SK-N-SH (cell line): ENCODE measurements around the gene IL18RAP. TPM values are rescaled to one million over a fixed set of nuclear protein-coding genes. Genes with fewer than 3 reads are reported as not detected.

ENCODE experiments used
- CTCF ChIA-PET: fragments of 300-600, 350-600 bp; formaldehyde crosslinking; extraction: SDS; loops from one replicate; lab custom pipeline; 2021; lab: Yijun Ruan, JAX
- POLR2A ChIA-PET: fragments of 350-600 bp; sonication (Branson Sonifier 250); formaldehyde crosslinking; extraction: SDS; loops from one replicate; lab custom pipeline; 2020; ENCODE audit warnings: antibody characterized with exemption, inconsistent platforms; lab: Yijun Ruan, JAX
- DNase-seq: peaks from one replicate; pipeline ENCODE4 v3.0.0; 2012
- H2AFZ ChIP-seq: fragments of 200-600 bp; sonication (generic); 2 replicates; pipeline ENCODE4 v1.8.1; 2016; ENCODE audit warnings: antibody characterized with exemption, mild to moderate bottlenecking, low read depth
- H3F3A ChIP-seq: fragments of 200-600 bp; sonication (generic); replicated peaks from 2 replicates; pipeline ENCODE3; 2016; ENCODE audit warnings: antibody characterized with exemption, mild to moderate bottlenecking; ENCODE audit not compliant: insufficient read depth
- H3K27ac ChIP-seq, 2 experiments: fragments of 200-500 bp in 1 of 2; fragments of 200-600 bp in 1 of 2; sonication (Bioruptor generic) in 1 of 2; sonication (generic), shearing (Covaris generic) in 1 of 2; 2 replicates each; pipeline versions ENCODE4 v1.5.1 to v1.6.1; 2014 to 2016; ENCODE audit warnings: low read depth in 2 of 2, inconsistent platforms in 1 of 2, low read length in 1 of 2, mild to moderate bottlenecking in 1 of 2, mixed read lengths in 1 of 2
- H3K27me3 ChIP-seq: fragments of 200-600 bp; sonication (generic), shearing (Covaris generic); 2 replicates; pipeline ENCODE4 v1.6.1; 2016; ENCODE audit warnings: mixed run types; ENCODE audit not compliant: insufficient read depth
- H3K36me3 ChIP-seq, 2 experiments: fragments of 200-500 bp in 1 of 2; fragments of 200-600 bp in 1 of 2; sonication (Bioruptor generic) in 1 of 2; sonication (generic) in 1 of 2; replicated peaks in 1 of 2; 2 replicates each; pipeline versions ENCODE3 to v1.5.1; 2014 to 2016; ENCODE audit warnings: low read length in 1 of 2, mild to moderate bottlenecking in 1 of 2; ENCODE audit not compliant: insufficient read depth in 2 of 2, control insufficient read depth in 1 of 2
- H3K4me1 ChIP-seq, 2 experiments: fragments of 200-500 bp in 1 of 2; fragments of 200-600 bp in 1 of 2; sonication (Bioruptor generic) in 1 of 2; sonication (generic), shearing (Covaris generic) in 1 of 2; 2 replicates each; pipeline versions ENCODE4 v1.5.1 to v1.6.1; 2014 to 2016; ENCODE audit warnings: low read depth in 1 of 2, low read length in 1 of 2, mixed run types in 1 of 2; ENCODE audit not compliant: insufficient read depth in 2 of 2, control insufficient read depth in 1 of 2
- H3K4me2 ChIP-seq: fragments of 200-600 bp; sonication (generic), shearing (Covaris generic); 2 replicates; pipeline ENCODE4 v1.6.1; 2017; ENCODE audit warnings: mixed run types
- H3K4me3 ChIP-seq, 2 experiments: fragments of 200-500 bp in 1 of 2; fragments of 200-600 bp in 1 of 2; sonication (Bioruptor generic) in 1 of 2; sonication (generic), shearing (Covaris generic) in 1 of 2; 2 replicates each; pipeline versions ENCODE4 v1.5.1 to v1.8.1; 2014 to 2016; ENCODE audit warnings: low read depth in 2 of 2, inconsistent platforms in 1 of 2, low read length in 1 of 2, mild to moderate bottlenecking in 1 of 2, mixed read lengths in 1 of 2, moderate library complexity in 1 of 2
- H3K79me2 ChIP-seq: fragments of 200-600 bp; sonication (generic); 2 replicates; pipeline ENCODE4 v1.8.1; 2017; ENCODE audit warnings: mild to moderate bottlenecking; ENCODE audit not compliant: insufficient read depth
- H3K9ac ChIP-seq: fragments of 200-600 bp; sonication (generic); 2 replicates; pipeline ENCODE4 v1.6.1; 2017; ENCODE audit warnings: mixed run types
- H3K9me2 ChIP-seq: fragments of 200-600 bp; sonication (generic); 2 replicates; pipeline ENCODE4 v1.6.1; 2017; ENCODE audit warnings: mixed run types
- H3K9me3 ChIP-seq: fragments of 200-600 bp; sonication (generic); 2 replicates; pipeline ENCODE4 v1.6.1; 2017; ENCODE audit warnings: mixed run types, mild to moderate bottlenecking, moderate library complexity
- H4K20me1 ChIP-seq: fragments of 200-600 bp; sonication (generic); 2 replicates; pipeline ENCODE4 v1.6.1; 2017; ENCODE audit warnings: mild to moderate bottlenecking, mixed run types; ENCODE audit not compliant: insufficient read depth
- CTCF ChIP-seq: fragments of 200-600 bp; sonication (generic); IDR thresholded peaks from 2 replicates; pipeline ENCODE4 v1.6.1; 2017; ENCODE audit warnings: antibody characterized with exemption, mild to moderate bottlenecking, moderate library complexity
- ELF1 ChIP-seq: IDR thresholded peaks from 2 replicates; pipeline ENCODE4 v1.4.0; 2012
- FOSL2 ChIP-seq: IDR thresholded peaks from 2 replicates; pipeline ENCODE4 v1.4.0; 2012; ENCODE audit warnings: low read depth, mild to moderate bottlenecking, moderate library complexity, borderline replicate concordance
- GABPA ChIP-seq: IDR thresholded peaks from 2 replicates; pipeline ENCODE4 v1.4.0; 2012; ENCODE audit warnings: low read depth, mild to moderate bottlenecking
- NFIC ChIP-seq: IDR thresholded peaks from 2 replicates; pipeline ENCODE4 v1.4.0; 2012; ENCODE audit warnings: borderline replicate concordance
- NRF1 ChIP-seq: IDR thresholded peaks from 2 replicates; pipeline ENCODE4 v1.6.1; 2012; ENCODE audit warnings: low read depth, mild to moderate bottlenecking, low read length
- RAD21 ChIP-seq: IDR thresholded peaks from 2 replicates; pipeline ENCODE4 v1.6.1; 2012; ENCODE audit warnings: mild to moderate bottlenecking, low read length
- RCOR1 ChIP-seq: fragments of 150-350 bp; IDR thresholded peaks from 2 replicates; pipeline ENCODE4 v1.6.1; 2017; ENCODE audit warnings: antibody characterized with exemption, low read length
- YY1 ChIP-seq: IDR thresholded peaks from 2 replicates; pipeline ENCODE4 v1.4.0; 2012; ENCODE audit warnings: low read depth, mild to moderate bottlenecking
- ZBTB33 ChIP-seq: IDR thresholded peaks from 2 replicates; pipeline ENCODE4 v1.4.0; 2012; ENCODE audit warnings: low read depth, borderline replicate concordance
- WGBS: methylation state at CpG from one replicate; pipeline ENCODE4 v1.1.6; 2017; ENCODE audit warnings: low lambda C conversion rate; 5-methylcytosine and 5-hydroxymethylcytosine counted together
- polyA plus RNA-seq, 3 experiments: library from polyadenylated mRNA; depleted of rRNA; stranded (reverse); fragments of >200 nt; gene quantifications; 2 replicates each; pipeline ENCODE4 v1.2.3, GENCODE V29; 2012
- TF ChIP-seq, protein P1 (sequence below): fragments of 150-350 bp; IDR thresholded peaks from 2 replicates; pipeline ENCODE4 v1.6.1; 2016; ENCODE audit warnings: mild to moderate bottlenecking, low read depth, low read length

Gene IL18RAP
- polyA plus RNA-seq, 1 of the 3 experiments (the other 2 are of a cell fraction) = not detected

GRCh38 chr2:102418421-102418961 is 4.5 kb upstream of the IL18RAP start:
- Histone ChIP-seq H3K4me2 (no peak overlapping the region), H3K27ac (no peak overlapping the region), H3K9me2 (no peaks in the 10 kb centered on the region), H4K20me1 (no peaks in the 10 kb centered on the region), H3K27me3 (peaks cover 7% of the 10 kb centered on the region; the same call in 1 of the 2 replicates), H3K9ac (no peak overlapping the region), H3K36me3 (no peaks in the 10 kb centered on the region), H3K4me3 (no peak overlapping the region), H3K9me3 (no peaks in the 10 kb centered on the region), H2AFZ (no peak overlapping the region), H3K4me1 (no peaks in the 10 kb centered on the region), H3F3A (no peaks in the 10 kb centered on the region), H3K79me2 (no peaks in the 10 kb centered on the region)
- POLR2A ChIA-PET = no interaction called here
- 2% methylated on average over 2 of the region's 2 CpGs for WGBS
- TF ChIP-seq RAD21 (no peak), FOSL2 (no peak), ELF1 (no peak), GABPA (no peak)
- TF ChIP-seq, protein P1, sequence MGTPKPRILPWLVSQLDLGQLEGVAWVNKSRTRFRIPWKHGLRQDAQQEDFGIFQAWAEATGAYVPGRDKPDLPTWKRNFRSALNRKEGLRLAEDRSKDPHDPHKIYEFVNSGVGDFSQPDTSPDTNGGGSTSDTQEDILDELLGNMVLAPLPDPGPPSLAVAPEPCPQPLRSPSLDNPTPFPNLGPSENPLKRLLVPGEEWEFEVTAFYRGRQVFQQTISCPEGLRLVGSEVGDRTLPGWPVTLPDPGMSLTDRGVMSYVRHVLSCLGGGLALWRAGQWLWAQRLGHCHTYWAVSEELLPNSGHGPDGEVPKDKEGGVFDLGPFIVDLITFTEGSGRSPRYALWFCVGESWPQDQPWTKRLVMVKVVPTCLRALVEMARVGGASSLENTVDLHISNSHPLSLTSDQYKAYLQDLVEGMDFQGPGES = no peak
- CTCF ChIA-PET = interaction anchor here (1.5 kb wide), 1 partner anchor 54 kb away, joined by 5 read pairs; no protein-coding TSS in a partner anchor
- DNase-seq = no peak

GRCh38 chr2:102420290-102420689 is 2.7 kb upstream of the IL18RAP start:
- TF ChIP-seq NRF1 (no peak), YY1 (no peak), GABPA (no peak), ZBTB33 (no peak), RCOR1 (no peak), CTCF (no peak), FOSL2 (no peak), NFIC (no peak)
- Histone ChIP-seq H3K27ac (no peak overlapping the region), H3K27me3 (peaks cover 7% of the 10 kb centered on the region; the same call in 1 of the 2 replicates), H3K9me3 (no peaks in the 10 kb centered on the region), H3K36me3 (no peaks in the 10 kb centered on the region), H3K9me2 (no peaks in the 10 kb centered on the region), H3K9ac (no peak overlapping the region), H3F3A (no peaks in the 10 kb centered on the region), H3K4me1 (no peaks in the 10 kb centered on the region), H3K4me3 (no peak overlapping the region), H4K20me1 (no peaks in the 10 kb centered on the region), H3K4me2 (no peak overlapping the region), H2AFZ (no peak overlapping the region), H3K79me2 (no peaks in the 10 kb centered on the region)
- POLR2A ChIA-PET = no interaction called here
- DNase-seq = no peak
- CTCF ChIA-PET = no interaction called here
- WGBS = 4% methylated on average over 4 of the region's 4 CpGs
